ENCODE measurements around the gene ZCCHC24. TPM values are rescaled to one million over a fixed set of nuclear protein-coding genes. Genes with fewer than 3 reads are reported as not detected.
"Not testable (repeated sequence)": the region's sequence is repeated elsewhere in the genome, so short reads cannot be mapped to it uniquely, and the experiment has no call there.

Gene ZCCHC24
- polyA plus RNA-seq, 3 donors, result 19.5 to 27.9 (median 20.9) TPM

GRCh38 chr10:79333513-79333912 lies 111.9 kb downstream of the ZCCHC24 start:
- no peak for DNase-seq (ENCODE audit: extremely low read depth in 1 of 11, low read depth in 9 of 11, low spot score in 4 of 11)

GRCh38 chr10:79332610-79333315 lies 112.7 kb downstream of the ZCCHC24 start:
- not testable (repeated sequence) for DNase-seq (ENCODE audit: extremely low read depth in 1 of 11, low read depth in 9 of 11, low spot score in 4 of 11)

Other genes starting within 250 kb of the ZCCHC24 start
- 10 to 100 TPM; 56.9 to 71.6 (median 66.1) TPM for gene PPIF, start 98.2 kb downstream of the ZCCHC24 start, polyA plus RNA-seq (ENCODE audit: insufficient read length in 3 of 3)
- gene EIF5AL1, start 66.9 kb upstream of the ZCCHC24 start, polyA plus RNA-seq (ENCODE audit: insufficient read length in 3 of 3), result 1 to 10 TPM in 1 of 3 donors, under 1 TPM in 2; 0.12 to 1.6 (median 0.70) TPM
- gene SFTPA2, start 114.8 kb upstream of the ZCCHC24 start, polyA plus RNA-seq (ENCODE audit: insufficient read length in 3 of 3), result under 1 TPM in 1 of 3 donors, not detected in 2; 0.09 TPM
- gene SFTPA1, start 165.3 kb upstream of the ZCCHC24 start, polyA plus RNA-seq (ENCODE audit: insufficient read length in 3 of 3), result under 1 TPM in 1 of 3 donors, not detected in 2; 0.18 TPM

Measured in renal cortex interstitium (tissue), 11 donors.